EL (cell line): ENCODE measurements around the gene SSRP1.

Experiments
- DNase-seq: peaks from one replicate; pipeline ENCODE4 v3.0.0-alpha.2; 2016

The SSRP1 gene

GRCh38 chr11:57335023-57335342, 709 bp downstream of the SSRP1 start:
- no peak for DNase-seq

GRCh38 chr11:57332694-57333440, 2.8 kb downstream of the SSRP1 start:
- no peak for DNase-seq

GRCh38 chr11:57331720-57332119, 4.0 kb downstream of the SSRP1 start:
- DNase-seq = no peak

- no peak for DNase-seq
These were observed 5.7 kb downstream of the SSRP1 start for GRCh38 chr11:57330029-57330428.

- DNase-seq = no peak
These were observed 8.0 kb downstream of the SSRP1 start for GRCh38 chr11:57327721-57328120.

- DNase-seq = no peak
These were observed 10.0 kb downstream of the SSRP1 start for GRCh38 chr11:57325735-57326048.

- DNase-seq = peak; percentile 97
These were observed 10.6 kb downstream of the SSRP1 start, which contains the start of gene TNKS1BP1 for GRCh38 chr11:57324886-57325734. TNKS1BP1 (minus strand) TSS chr11:57324952; CDS start chr11:57321885, 3,067 bp downstream.

- peak; percentile 63 for DNase-seq
These were observed 11.4 kb downstream of the SSRP1 start for GRCh38 chr11:57324154-57324885.

GRCh38 chr11:57323855-57324153, 11.9 kb downstream of the SSRP1 start:
- no peak for DNase-seq

- peak; percentile 38 for DNase-seq
These were observed 12.4 kb downstream of the SSRP1 start for GRCh38 chr11:57323167-57323854.

- DNase-seq = peak; percentile 99
These were observed 13.2 kb downstream of the SSRP1 start for GRCh38 chr11:57322256-57323166.

- peak; percentile 20 for DNase-seq
These were observed 14.1 kb downstream of the SSRP1 start for GRCh38 chr11:57321388-57322255.

- DNase-seq = no peak
These were observed 14.8 kb downstream of the SSRP1 start for GRCh38 chr11:57320719-57321387.

GRCh38 chr11:57320067-57320718, 15.5 kb downstream of the SSRP1 start:
- no peak for DNase-seq

- no peak for DNase-seq
These were observed 17.5 kb downstream of the SSRP1 start for GRCh38 chr11:57318178-57318577.

GRCh38 chr11:57316017-57316416, 19.7 kb downstream of the SSRP1 start:
- no peak for DNase-seq

GRCh38 chr11:57315491-57315890, 20.2 kb downstream of the SSRP1 start:
- peak; percentile 18 for DNase-seq

- no peak for DNase-seq
These were observed 21.3 kb downstream of the SSRP1 start for GRCh38 chr11:57314221-57314973.

- DNase-seq = no peak
These were observed 21.9 kb downstream of the SSRP1 start for GRCh38 chr11:57313788-57314135.
